Stomach (tissue), 9 donors: Measurements from ENCODE around the gene GFI1B. TPM values are rescaled to one million over a fixed set of nuclear protein-coding genes. Genes with fewer than 3 reads are reported as not detected.

ENCODE experiments used
- DNase-seq, 2 donors: peaks; one replicate each; pipeline versions ENCODE4 v3.0.0 to v3.0.0-alpha.2; 2013 to 2019
- H3K27ac ChIP-seq, 5 donors: fragments of 200-600 bp in 4 of 5; sonication (generic) in 4 of 5; one replicate each; pipeline ENCODE4 v1.5.1; 2013 to 2019; ENCODE audit warnings: mild to moderate bottlenecking in 1 of 5, moderate library complexity in 1 of 5
- H3K27me3 ChIP-seq, 3 donors: fragments of 200-600 bp; sonication (generic); one replicate each; pipeline ENCODE4 v1.5.1; 2017 to 2019; ENCODE audit warnings: mixed run types in 1 of 3
- H3K36me3 ChIP-seq, 4 donors: fragments of 200-600 bp; sonication (generic); 1 replicate in 3 of 4; 2 replicates in 1 of 4; pipeline ENCODE4 v1.5.1; 2016 to 2019
- H3K4me1 ChIP-seq, 4 donors: fragments of 200-600 bp; sonication (generic); one replicate each; pipeline ENCODE4 v1.5.1; 2016 to 2019
- H3K4me3 ChIP-seq, 4 donors: fragments of 200-600 bp; sonication (generic) in 3 of 4; one replicate each; pipeline ENCODE4 v1.5.1; 2016 to 2019; ENCODE audit warnings: mild to moderate bottlenecking in 1 of 4
- H3K9me3 ChIP-seq, 4 donors: fragments of 200-600 bp; sonication (generic); one replicate each; pipeline ENCODE4 v1.5.1; 2016 to 2019
- CTCF ChIP-seq, 7 experiments: fragments of 450-650 bp in 4 of 7; fragments of 200-600 bp in 3 of 7; sonication (generic) in 3 of 7; IDR thresholded peaks; one replicate each; pipeline ENCODE4 v1.5.1; 2016 to 2019; ENCODE audit warnings: antibody characterized with exemption in 7 of 7, control low read depth in 2 of 7, mild to moderate bottlenecking in 1 of 7
- EP300 ChIP-seq: sonication (generic); formaldehyde crosslinking; IDR thresholded peaks from one replicate; pipeline ENCODE4 v1.6.1; 2017; ENCODE audit warnings: antibody characterized with exemption
- POLR2A ChIP-seq, 4 donors: fragments of 450-650 bp; IDR thresholded peaks; one replicate each; pipeline ENCODE4 v1.6.1; 2016; ENCODE audit warnings: antibody characterized with exemption in 4 of 4, control low read depth in 2 of 4, mild to moderate bottlenecking in 1 of 4, moderate library complexity in 1 of 4
- POLR2AphosphoS5 ChIP-seq, 3 donors: sonication (generic); formaldehyde crosslinking; IDR thresholded peaks; one replicate each; pipeline ENCODE4 v1.6.1; 2016; ENCODE audit warnings: antibody characterized with exemption in 3 of 3
- WGBS, 5 donors: extraction: QIAGEN DNeasy Blood & Tissue Kit in 3 of 5; methylation state at CpG; one replicate each; pipeline versions ENCODE4 v1.1.5 to v1.1.7; 2013 to 2018; 5-methylcytosine and 5-hydroxymethylcytosine counted together
- intact Hi-C: fragments of 100-400 bp; cut with DNase I; formaldehyde crosslinking; loops from one replicate; pipeline ENCODE4 v1.15.1; 2023; ENCODE audit warnings: low total_unique reads
- polyA plus RNA-seq, 3 donors: library from polyadenylated mRNA; stranded (reverse); fragments of 200-250 nt; gene quantifications; one replicate each; pipeline ENCODE4 v1.2.3, GENCODE V29; 2013
- total RNA-seq, 5 donors: library from RNA; depleted of rRNA; stranded (reverse); fragments of >200 nt; gene quantifications; one replicate each; pipeline versions ENCODE4 v1.1.0 to v1.2.3, GENCODE V29; 2014 to 2016
- donor health status: healthy with polysubstance abuse.
- donor health status: Bipolar disorder and iron deficiency.
- donor health status: healthy.

GFI1B gene
- total and polyA plus RNA-seq, 8 donors: 1.0 TPM; not detected in 7

- Histone ChIP-seq H3K27ac (no peak overlapping the region), H3K4me1 (peaks cover 0 to 17% (median 10%) of the 10 kb centered on the region in 4 donors), H3K27me3 (peaks cover 3 to 88% (median 40%) of the 10 kb centered on the region in 3 donors), H3K4me3 (no peak overlapping the region), H3K36me3 (no peaks in the 10 kb centered on the region), H3K9me3 (no peaks in the 10 kb centered on the region)
- DNase-seq: no peak
- intact Hi-C loops: no loop called here
- TF ChIP-seq EP300 (no peak), POLR2A (IDR thresholded peaks at IDR 0.05) (no peak), POLR2AphosphoS5 (IDR thresholded peaks at IDR 0.05) (no peak), CTCF (IDR thresholded peaks at IDR 0.05) (no peak)
- WGBS, 5 donors: 10 to 21% (median 19%) methylated on average over 2 of the region's 2 CpGs
These were observed 413 bp upstream of the GFI1B start for GRCh38 chr9:132978112-132978450.

GRCh38 chr9:132980157-132980556 lies 1.7 kb downstream of the GFI1B start:
- 66 to 82% (median 74%) methylated on average over 5 of the region's 5 CpGs for WGBS, 5 donors
- H3K36me3 ChIP-seq: no peaks in the 10 kb centered on the region
- H3K4me1 ChIP-seq: peaks cover 0 to 17% (median 10%) of the 10 kb centered on the region in 4 donors
- H3K27ac ChIP-seq: no peak overlapping the region
- peaks cover 3 to 96% (median 42%) of the 10 kb centered on the region in 3 donors for H3K27me3 ChIP-seq
- DNase-seq: no peak
- no peak overlapping the region for H3K4me3 ChIP-seq
- no peak for TF ChIP-seq POLR2AphosphoS5 (IDR thresholded peaks at IDR 0.05)
- intact Hi-C loops: no loop called here
- H3K9me3 ChIP-seq: no peaks in the 10 kb centered on the region

GRCh38 chr9:132982458-132982857 lies 4.0 kb downstream of the GFI1B start:
- 22 to 49% (median 39%) methylated on average over 8 of the region's 8 CpGs for WGBS, 5 donors
- Histone ChIP-seq H3K27me3 (peaks cover 3 to 97% (median 47%) of the 10 kb centered on the region in 3 donors), H3K36me3 (no peaks in the 10 kb centered on the region), H3K4me3 (no peak overlapping the region), H3K9me3 (no peaks in the 10 kb centered on the region), H3K4me1 (peaks cover 0 to 15% (median 9%) of the 10 kb centered on the region in 4 donors), H3K27ac (no peak overlapping the region)
- TF ChIP-seq CTCF (IDR thresholded peaks at IDR 0.05) (no peak), EP300 (no peak), POLR2AphosphoS5 (IDR thresholded peaks at IDR 0.05) (no peak), POLR2A (IDR thresholded peaks at IDR 0.05) (no peak)
- no peak for DNase-seq
- intact Hi-C loops: no loop called here

GRCh38 chr9:132983491-132984201 lies 5.2 kb downstream of the GFI1B start:
- no peak for DNase-seq
- Histone ChIP-seq H3K36me3 (no peaks in the 10 kb centered on the region), H3K9me3 (no peaks in the 10 kb centered on the region), H3K4me3 (no peak overlapping the region), H3K4me1 (peaks cover 0 to 4% (median 3%) of the 10 kb centered on the region in 4 donors), H3K27me3 (peaks cover 3 to 92% (median 38%) of the 10 kb centered on the region in 3 donors), H3K27ac (no peak overlapping the region)
- TF ChIP-seq POLR2AphosphoS5 (IDR thresholded peaks at IDR 0.05): no peak
- no peak for TF ChIP-seq CTCF (IDR thresholded peaks at IDR 0.05)
- no peak for TF ChIP-seq EP300
- no peak for TF ChIP-seq POLR2A (IDR thresholded peaks at IDR 0.05)
- 82 to 90% (median 88%) methylated on average over 11 of the region's 11 CpGs for WGBS, 5 donors
- intact Hi-C loops: no loop called here
